CD4-positive, alpha-beta T cell treated with Interleukin-1 beta for 1 hour (primary cell): Measurements from ENCODE around the gene MYO7A.

Source experiments
- DNase-seq, 2 donors: peaks; one replicate each; pipeline ENCODE4 v3.0.0-alpha.2; 2020 to 2022

The MYO7A gene

DNA sequence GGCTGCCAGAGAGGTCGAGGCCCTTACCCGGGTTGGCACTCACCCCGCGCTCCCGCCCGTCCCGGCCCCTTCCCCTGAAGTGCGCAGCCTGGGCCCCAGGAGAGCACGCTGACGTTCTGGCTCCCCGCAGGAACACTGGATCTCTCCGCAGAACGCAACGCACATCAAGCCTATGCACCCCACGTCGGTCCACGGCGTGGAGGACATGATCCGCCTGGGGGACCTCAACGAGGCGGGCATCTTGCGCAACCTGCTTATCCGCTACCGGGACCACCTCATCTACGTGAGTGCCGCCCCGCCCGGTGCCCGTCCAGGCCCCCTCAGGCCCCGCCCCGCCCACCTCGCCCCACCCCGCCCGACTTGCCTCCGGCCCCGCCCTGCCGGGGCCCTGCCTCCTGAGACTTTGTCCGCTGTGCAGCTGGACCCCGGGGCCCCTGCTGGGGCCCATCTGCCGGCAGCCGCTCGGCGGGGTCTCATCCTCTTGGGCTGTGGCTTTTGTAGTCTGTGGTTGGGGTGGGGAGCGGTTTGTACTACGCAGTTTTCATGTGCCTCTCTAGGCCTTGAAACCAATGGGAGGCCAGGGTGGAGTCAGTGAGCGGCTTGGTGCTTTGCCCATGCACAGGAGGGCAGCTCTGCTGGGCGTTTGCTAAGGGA is 19.7 kb downstream of the MYO7A start:
- DNase-seq = peak; percentile 17 to 41

DNA sequence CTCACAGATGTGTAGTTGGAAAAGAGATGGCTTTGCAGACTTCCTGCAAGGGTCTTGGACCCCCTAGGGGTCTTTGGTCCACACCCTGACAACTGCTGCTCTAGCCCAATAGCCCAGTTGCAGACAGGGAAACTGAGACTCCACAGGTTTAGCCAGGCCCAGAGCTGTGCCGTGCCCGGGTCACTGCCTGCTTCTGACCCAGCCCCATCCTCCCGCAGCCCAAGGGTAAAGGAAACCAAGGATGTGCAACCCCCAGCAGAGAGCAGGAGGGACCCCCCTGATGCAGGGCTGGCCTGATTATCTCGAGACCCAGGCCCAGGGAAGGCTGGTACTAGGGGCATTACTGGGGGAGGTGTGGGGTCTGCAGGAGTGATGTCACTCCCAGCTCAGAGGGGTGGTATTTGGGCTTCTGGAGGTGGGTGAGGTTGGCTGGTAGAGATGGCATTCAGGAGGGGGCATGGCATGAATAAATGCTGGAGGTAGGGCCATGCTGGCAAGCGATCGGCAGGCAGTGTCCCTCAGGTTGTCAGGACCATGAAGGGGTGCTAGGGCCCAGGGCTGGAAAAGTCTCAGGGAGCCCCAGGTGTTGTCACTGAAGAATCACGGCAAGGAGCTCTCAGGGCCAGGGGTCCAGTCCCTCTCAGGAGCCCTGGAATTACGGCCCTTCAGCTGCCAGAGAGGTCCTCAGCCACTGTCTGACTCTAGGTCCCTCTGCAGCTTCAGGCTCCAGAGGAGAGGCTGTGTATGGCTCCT is 21.1 kb downstream of the MYO7A start:
- no peak for DNase-seq

- DNase-seq = no peak
These were observed 21.8 kb downstream of the MYO7A start for GRCh38 chr11:77149716-77150392.

DNA sequence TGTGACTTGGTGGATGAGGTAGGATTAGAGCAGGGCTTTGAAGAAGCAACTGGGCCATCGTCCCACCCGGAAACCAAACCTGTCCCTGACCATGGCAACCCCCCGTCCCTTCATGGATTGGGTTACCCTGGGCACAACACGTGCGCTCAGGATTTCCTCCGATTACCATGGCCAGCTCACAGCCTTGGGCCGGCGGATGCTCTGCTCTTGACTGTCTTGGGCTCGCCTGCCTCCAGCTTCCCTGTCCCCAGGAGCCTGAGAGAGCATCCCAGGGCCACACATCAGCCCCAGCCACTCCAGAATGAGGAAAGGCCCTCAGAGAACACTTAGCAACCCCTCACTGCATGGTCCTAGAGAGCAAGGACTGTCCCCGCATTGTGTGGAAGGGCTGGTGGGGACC is 22.8 kb downstream of the MYO7A start:
- no peak for DNase-seq

GRCh38 chr11:77151804-77152509 is 23.9 kb downstream of the MYO7A start:
- DNase-seq = peak; percentile 28 to 43

GRCh38 chr11:77152846-77153245 is 24.8 kb downstream of the MYO7A start:
- DNase-seq = no peak

GRCh38 chr11:77153276-77154185 is 25.5 kb downstream of the MYO7A start:
- no peak for DNase-seq

DNA sequence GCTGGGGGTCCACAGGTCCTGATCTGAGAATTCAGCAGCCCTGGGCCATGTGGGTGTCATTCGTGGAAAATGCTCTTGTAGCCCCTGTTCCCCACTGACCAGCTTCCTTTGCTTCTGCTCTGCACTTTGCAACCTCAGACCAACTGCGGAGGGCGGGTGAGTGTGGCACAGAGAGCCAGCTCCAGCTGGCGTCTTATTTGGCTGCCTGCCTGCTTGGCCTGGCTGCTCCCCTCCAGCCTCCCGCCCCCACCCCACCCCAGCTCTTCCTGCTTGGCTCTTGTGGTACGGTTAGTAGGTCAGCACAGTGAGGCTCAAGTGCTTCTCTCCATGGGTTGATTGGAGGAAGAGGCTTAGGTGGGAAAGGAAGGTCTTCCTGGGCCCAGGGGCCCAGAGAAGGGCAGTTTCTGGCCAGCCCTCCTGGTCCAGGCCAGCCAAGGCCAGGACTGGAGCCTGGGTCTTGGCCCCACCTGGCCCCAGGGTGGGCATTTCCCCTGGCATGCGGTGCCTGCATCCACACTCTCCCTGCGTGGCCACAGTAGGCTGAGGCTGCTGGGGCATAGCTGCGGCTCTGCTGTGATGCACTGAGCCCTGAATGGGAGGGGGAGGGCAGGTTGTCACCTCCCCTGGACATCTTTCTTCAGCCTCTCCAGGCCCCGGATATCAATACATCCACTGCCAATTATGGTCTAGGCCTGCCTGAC is 26.5 kb downstream of the MYO7A start:
- no peak for DNase-seq

GRCh38 chr11:77155082-77155475 is 27.0 kb downstream of the MYO7A start:
- DNase-seq = no peak

DNA sequence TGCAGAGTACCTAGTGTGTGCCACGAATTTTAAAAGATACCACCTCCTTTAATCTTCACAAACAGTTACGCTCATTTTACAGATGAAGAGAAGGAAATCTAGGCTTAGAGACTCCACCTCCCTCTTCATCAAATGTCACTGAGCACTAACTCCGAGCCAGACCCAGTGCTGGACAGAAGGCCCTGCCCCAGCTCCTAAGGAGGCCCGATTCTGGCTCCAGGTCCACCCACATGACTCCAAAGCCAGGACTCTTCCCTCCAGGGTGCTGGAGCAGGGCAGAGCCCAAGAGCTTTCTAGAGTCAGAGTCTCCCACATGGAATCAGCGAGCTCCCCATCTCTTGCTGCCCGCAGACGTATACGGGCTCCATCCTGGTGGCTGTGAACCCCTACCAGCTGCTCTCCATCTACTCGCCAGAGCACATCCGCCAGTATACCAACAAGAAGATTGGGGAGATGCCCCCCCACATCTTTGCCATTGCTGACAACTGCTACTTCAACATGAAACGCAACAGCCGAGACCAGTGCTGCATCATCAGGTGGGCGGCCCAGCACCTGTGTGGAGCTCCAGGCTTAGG is 27.6 kb downstream of the MYO7A start:
- DNase-seq = no peak

GRCh38 chr11:77156396-77157195 is 28.6 kb downstream of the MYO7A start:
- DNase-seq = no peak

- no peak for DNase-seq
These were observed 30.1 kb downstream of the MYO7A start for GRCh38 chr11:77158041-77158695.

GRCh38 chr11:77159219-77159936 is 31.3 kb downstream of the MYO7A start:
- no peak for DNase-seq

- no peak for DNase-seq
These were observed 32.0 kb downstream of the MYO7A start for GRCh38 chr11:77159937-77160495.

DNA sequence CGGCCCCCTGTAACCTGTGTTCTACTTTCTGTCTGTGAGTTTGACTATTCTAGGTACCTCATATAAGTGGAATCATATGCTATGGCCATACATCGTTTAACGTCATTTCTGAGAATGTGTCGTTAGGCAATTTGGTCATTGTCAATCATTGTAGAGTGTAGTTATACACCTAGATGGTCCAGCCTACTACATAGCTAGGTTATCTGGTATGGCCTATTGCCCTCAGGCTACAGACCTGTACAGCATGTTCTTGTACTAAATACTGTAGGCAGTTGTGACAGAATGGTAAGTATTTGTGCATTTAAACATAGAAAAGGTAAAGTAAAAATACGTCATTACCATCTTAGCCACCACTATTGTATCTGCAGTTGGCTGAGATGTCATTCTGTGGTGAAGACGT is 35.2 kb downstream of the MYO7A start:
- DNase-seq = no peak

GRCh38 chr11:77165066-77165465 is 37.0 kb downstream of the MYO7A start:
- DNase-seq = no peak

DNA sequence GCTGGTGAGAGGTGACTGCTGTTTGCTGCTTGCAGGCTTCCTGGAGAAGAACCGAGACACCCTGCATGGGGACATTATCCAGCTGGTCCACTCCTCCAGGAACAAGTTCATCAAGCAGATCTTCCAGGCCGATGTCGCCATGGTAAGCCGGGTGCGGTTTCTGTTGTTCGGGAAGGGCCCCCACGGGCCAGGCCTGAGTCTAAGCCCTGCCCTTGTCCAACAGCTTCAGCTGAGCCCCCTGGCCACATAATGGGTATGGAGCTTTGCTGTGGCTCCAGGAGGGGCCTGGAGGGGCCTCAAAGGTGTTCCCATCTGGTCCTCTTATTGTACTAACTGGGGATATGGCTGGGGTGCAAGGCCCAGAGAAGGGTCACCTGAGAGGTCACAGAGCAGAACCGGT is 38.0 kb downstream of the MYO7A start:
- DNase-seq = no peak

DNA sequence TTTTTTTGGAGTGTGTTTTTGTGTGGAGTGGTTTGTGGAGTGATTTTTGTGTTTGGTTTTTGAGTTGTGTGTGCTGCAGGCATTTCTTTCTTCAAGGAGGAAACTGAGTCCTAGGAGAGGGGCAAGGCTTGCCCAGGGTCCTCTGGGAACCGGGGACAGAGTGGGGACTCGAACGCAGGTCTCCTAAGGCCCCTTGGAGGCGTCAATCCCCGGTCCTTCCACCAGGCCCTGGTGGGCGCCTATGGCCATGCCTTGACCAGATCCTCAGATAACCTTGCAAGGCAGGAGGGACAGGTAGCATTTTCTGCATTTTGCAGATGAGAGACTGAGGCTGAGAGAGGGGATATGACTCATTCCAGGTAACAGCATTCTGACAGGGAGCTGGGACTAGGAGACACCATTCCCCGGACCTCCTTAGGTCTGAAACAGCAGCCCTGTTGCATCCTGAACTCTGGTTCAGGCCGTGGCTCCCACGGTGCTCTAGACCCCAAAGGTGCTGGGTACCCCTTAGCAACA is 39.1 kb downstream of the MYO7A start:
- DNase-seq = no peak

- DNase-seq = no peak
These were observed 39.7 kb downstream of the MYO7A start for GRCh38 chr11:77167791-77168190.
